Lower leg skin (tissue), 3 donors: ENCODE data around the gene REXO1.

Source experiments
- POLR2A ChIP-seq, 2 donors: fragments of 450-650 bp; IDR thresholded peaks; one replicate each; pipeline ENCODE4 v1.6.1; 2016 to 2017; ENCODE audit warnings: antibody characterized with exemption in 2 of 2, mild to moderate bottlenecking in 1 of 2, moderate library complexity in 1 of 2
- TF ChIP-seq, protein P1 (sequence below), 3 donors: fragments of 450-650 bp; IDR thresholded peaks; one replicate each; pipeline ENCODE4 v1.5.1; 2016; ENCODE audit warnings: antibody characterized with exemption in 3 of 3, mild to moderate bottlenecking in 3 of 3, moderate library complexity in 2 of 3

DNA sequence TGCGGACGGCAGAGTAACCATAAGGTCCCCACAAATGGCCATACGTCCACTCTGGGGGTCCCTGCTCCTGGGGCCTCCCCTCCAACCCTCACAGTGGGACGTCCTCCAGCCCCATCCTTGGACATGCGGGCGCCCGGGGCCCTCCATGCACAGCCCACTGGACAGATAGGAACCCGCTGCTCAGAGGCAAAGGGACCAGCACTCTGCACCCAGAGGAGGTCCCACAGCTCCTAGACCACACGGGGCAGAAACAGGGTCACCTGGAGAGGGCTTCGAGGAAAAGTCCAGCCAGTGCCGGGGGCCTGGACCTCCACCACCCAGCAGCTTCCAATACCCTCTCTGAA lies 11.1 kb downstream of the REXO1 start:
- TF ChIP-seq, protein P1, sequence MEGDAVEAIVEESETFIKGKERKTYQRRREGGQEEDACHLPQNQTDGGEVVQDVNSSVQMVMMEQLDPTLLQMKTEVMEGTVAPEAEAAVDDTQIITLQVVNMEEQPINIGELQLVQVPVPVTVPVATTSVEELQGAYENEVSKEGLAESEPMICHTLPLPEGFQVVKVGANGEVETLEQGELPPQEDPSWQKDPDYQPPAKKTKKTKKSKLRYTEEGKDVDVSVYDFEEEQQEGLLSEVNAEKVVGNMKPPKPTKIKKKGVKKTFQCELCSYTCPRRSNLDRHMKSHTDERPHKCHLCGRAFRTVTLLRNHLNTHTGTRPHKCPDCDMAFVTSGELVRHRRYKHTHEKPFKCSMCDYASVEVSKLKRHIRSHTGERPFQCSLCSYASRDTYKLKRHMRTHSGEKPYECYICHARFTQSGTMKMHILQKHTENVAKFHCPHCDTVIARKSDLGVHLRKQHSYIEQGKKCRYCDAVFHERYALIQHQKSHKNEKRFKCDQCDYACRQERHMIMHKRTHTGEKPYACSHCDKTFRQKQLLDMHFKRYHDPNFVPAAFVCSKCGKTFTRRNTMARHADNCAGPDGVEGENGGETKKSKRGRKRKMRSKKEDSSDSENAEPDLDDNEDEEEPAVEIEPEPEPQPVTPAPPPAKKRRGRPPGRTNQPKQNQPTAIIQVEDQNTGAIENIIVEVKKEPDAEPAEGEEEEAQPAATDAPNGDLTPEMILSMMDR (IDR thresholded peaks at IDR 0.05), result no peak
- no peak for TF ChIP-seq POLR2A (IDR thresholded peaks at IDR 0.05)
